K562 (cell line): Measurements from ENCODE around the gene HSPA1L. TPM values are rescaled to one million over a fixed set of nuclear protein-coding genes. Genes with fewer than 3 reads are reported as not detected.

Source experiments
- ARID3A ChIP-seq: IDR thresholded peaks from 2 replicates; pipeline ENCODE4 v1.6.1; 2012; ENCODE audit warnings: low read depth, low read length, improper control_type of control experiment, borderline replicate concordance
- DIDO1 ChIP-seq: fragments of 450-650 bp; IDR thresholded peaks from 2 replicates; pipeline ENCODE4 v1.6.1; 2016; ENCODE audit warnings: low read depth, missing biosample characterization, missing genetic modification characterization
- FOS ChIP-seq: IDR thresholded peaks from 3 replicates; pipeline ENCODE4 v1.6.1; 2011; ENCODE audit not compliant: insufficient read length; ENCODE audit errors: extremely low read depth
- GTF2F1 ChIP-seq: IDR thresholded peaks from 2 replicates; pipeline ENCODE4 v1.6.1; 2011; ENCODE audit warnings: low read depth, low read length, improper control_type of control experiment
- KAT7 ChIP-seq: sonication (generic); formaldehyde crosslinking; IDR thresholded peaks from 2 replicates; pipeline ENCODE4 v1.8.0; 2022; ENCODE audit warnings: missing genetic modification reagents, mild to moderate bottlenecking, borderline replicate concordance
- RHOXF2B ChIP-seq: fragments of 250-450 bp; sonication (Bioruptor Pico); conservative IDR thresholded peaks from 2 replicates; pipeline ENCODE4 v1.5.1; 2021
- VEZF1 ChIP-seq: fragments of 200-800 bp; sonication (Bioruptor generic); IDR thresholded peaks from 2 replicates; pipeline ENCODE4 v1.6.1; 2017; ENCODE audit warnings: missing genetic modification characterization, missing compliant biosample characterization
- ZNF121 ChIP-seq: sonication (generic); formaldehyde crosslinking; conservative IDR thresholded peaks from 2 replicates; pipeline ENCODE4 v1.8.0; 2022; ENCODE audit warnings: missing genetic modification reagents
- ZNF217 ChIP-seq: sonication (generic); formaldehyde crosslinking; IDR thresholded peaks from 2 replicates; pipeline ENCODE4 v1.8.0; 2022; ENCODE audit warnings: mild to moderate bottlenecking, missing genetic modification reagents
- ZNF407 ChIP-seq: fragments of 450-650 bp; IDR thresholded peaks from 2 replicates; pipeline ENCODE4 v1.6.1; 2016; ENCODE audit warnings: low read depth
- polyA plus RNA-seq, 8 experiments: library from polyadenylated mRNA; depleted of rRNA in 4 of 8; stranded (reverse) in 5 of 8; unstranded in 3 of 8; fragments of >200 nt; fragmentation: Nextera tagmentation in 2 of 8; fragmentation: Illumina TruSeq in 1 of 8; extraction: Ambion mirVana in 2 of 8; extraction: Trizol in 1 of 8; gene quantifications; 2 replicates each; pipeline versions ENCODE4 v1.2.1 to v1.2.3, GENCODE V29; 2011 to 2014; ENCODE audit warnings: inconsistent platforms in 1 of 8, missing spikeins in 1 of 8
- total RNA-seq, 7 experiments: library from RNA; depleted of rRNA in 6 of 7; stranded (reverse); fragments of >200 nt in 6 of 7; fragmentation: Illumina TruSeq in 2 of 7; extraction: Trizol in 2 of 7; gene quantifications; 2 replicates each; pipeline versions ENCODE4 v1.2.1 to v1.2.3, GENCODE V29; 2011 to 2021; ENCODE audit warnings: low replicate concordance in 1 of 7
- TF ChIP-seq, protein P1 (sequence below): fragments of 450-650 bp; IDR thresholded peaks from 2 replicates; pipeline ENCODE4 v1.6.1; 2016
- TF ChIP-seq, protein P2 (sequence below), 3 experiments: fragments of 200-800 bp in 1 of 3; sonication (Bioruptor generic) in 1 of 3; sonication (generic) in 1 of 3; formaldehyde crosslinking in 1 of 3; IDR thresholded peaks; 2 replicates each; pipeline versions ENCODE4 v1.6.1 to v1.8.0; 2016 to 2022; ENCODE audit warnings: mild to moderate bottlenecking in 2 of 3, missing compliant biosample characterization in 2 of 3, missing genetic modification characterization in 2 of 3, missing genetic modification reagents in 1 of 3

The HSPA1L gene
- total and polyA plus RNA-seq, 9 of the 15 experiments (the other 6 are each of a cell fraction or from before 2014, with no cell fraction given) = 0.14 to 2.1 (median 1.3) TPM

DNA sequence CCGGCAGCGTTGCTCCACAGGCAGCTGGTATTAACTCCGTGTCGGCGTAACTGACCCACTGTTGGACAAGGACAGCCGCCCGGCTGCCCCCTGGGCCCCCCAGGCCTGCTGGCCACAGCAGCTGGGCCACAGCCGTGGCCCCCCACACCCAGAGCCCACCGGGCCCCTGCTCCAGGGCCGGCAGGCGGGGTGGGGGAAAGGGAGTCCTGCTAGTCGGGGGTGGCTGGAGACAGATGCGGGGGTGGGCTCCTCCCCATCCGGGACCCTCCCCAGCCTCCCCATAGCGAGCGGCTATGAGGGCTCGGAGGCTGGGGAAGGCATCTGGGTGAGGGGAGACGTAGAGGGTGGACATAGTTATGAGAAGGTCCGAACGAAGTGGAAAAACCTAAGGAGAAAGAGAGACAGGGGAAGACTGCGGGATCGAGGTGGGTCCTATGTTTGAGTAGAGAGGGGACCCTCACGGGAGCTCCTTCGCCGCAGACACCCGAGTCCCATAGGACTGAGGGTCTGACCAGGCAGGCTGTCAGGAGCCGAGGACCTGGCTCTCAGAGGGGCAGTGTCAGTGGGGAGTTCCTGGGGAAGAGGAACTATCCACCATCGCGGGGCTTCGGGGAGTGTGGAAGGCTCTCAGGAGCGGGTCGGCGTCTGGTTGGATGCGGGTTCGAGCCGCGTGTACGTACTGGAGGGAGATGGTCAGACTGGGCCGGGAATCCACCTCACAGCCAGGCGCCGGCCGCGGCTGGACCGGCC, 20.0 kb downstream of the HSPA1L start (continued):
- 0 out of 2 replicates have a peak, but pooled peaks have one; percentile 55 for TF ChIP-seq ZNF217
- no peak for TF ChIP-seq FOS
- no peak for TF ChIP-seq ZNF407
- TF ChIP-seq ZNF121 (CRISPR knock-in tag) = no peak
- TF ChIP-seq DIDO1 = no peak
- TF ChIP-seq, protein P1, sequence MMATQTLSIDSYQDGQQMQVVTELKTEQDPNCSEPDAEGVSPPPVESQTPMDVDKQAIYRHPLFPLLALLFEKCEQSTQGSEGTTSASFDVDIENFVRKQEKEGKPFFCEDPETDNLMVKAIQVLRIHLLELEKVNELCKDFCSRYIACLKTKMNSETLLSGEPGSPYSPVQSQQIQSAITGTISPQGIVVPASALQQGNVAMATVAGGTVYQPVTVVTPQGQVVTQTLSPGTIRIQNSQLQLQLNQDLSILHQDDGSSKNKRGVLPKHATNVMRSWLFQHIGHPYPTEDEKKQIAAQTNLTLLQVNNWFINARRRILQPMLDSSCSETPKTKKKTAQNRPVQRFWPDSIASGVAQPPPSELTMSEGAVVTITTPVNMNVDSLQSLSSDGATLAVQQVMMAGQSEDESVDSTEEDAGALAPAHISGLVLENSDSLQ = peak; percentile 16; the same call in 1 of the 2 replicates
- no peak for TF ChIP-seq GTF2F1
- peak; percentile 46; the same call in 1 of the 2 replicates for TF ChIP-seq KAT7 (CRISPR knock-in tag)
- TF ChIP-seq ARID3A = no peak
- TF ChIP-seq VEZF1 (CRISPR knock-in tag) = no peak
- TF ChIP-seq RHOXF2B (CRISPR knock-in tag) = no peak
- TF ChIP-seq, protein P2, sequence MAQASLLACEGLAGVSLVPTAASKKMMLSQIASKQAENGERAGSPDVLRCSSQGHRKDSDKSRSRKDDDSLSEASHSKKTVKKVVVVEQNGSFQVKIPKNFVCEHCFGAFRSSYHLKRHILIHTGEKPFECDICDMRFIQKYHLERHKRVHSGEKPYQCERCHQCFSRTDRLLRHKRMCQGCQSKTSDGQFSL (CRISPR knock-in tag; IDR thresholded peaks at IDR 0.05) = peak; percentile 44
- TF ChIP-seq, protein P2 (tag; IDR thresholded peaks at IDR 0.05) = no peak
